Activated CD4-positive, alpha-beta memory T cell treated with anti-CD3 and anti-CD28 coated beads for 36 hours (primary cell): ENCODE measurements around the gene LRRC2. TPM values are rescaled to one million over a fixed set of nuclear protein-coding genes. Genes with fewer than 3 reads are reported as not detected.

Experiments used
- CTCF ChIA-PET: fragments of 350-600 bp; sonication (Branson Sonifier 250); formaldehyde crosslinking; loops from one replicate; lab custom pipeline; 2021; ENCODE audit warnings: antibody characterized with exemption, inconsistent platforms; lab: Charles Lee
- POLR2A ChIA-PET: fragments of 350-600 bp; sonication (Branson Sonifier 250); formaldehyde crosslinking; loops from one replicate; lab custom pipeline; 2021; ENCODE audit warnings: antibody characterized with exemption; lab: Charles Lee
- DNase-seq: peaks from one replicate; pipeline ENCODE4 v3.0.0-alpha.2; 2020
- H3K27ac Mint-ChIP-seq: one replicate; pipeline ENCODE4 v1.8.0; 2021; ENCODE audit warnings: mixed read lengths
- H3K27me3 Mint-ChIP-seq: one replicate; pipeline ENCODE4 v1.8.0; 2021; ENCODE audit warnings: mixed read lengths
- H3K36me3 Mint-ChIP-seq: one replicate; pipeline ENCODE4 v1.8.0; 2021; ENCODE audit warnings: mixed read lengths
- H3K4me1 Mint-ChIP-seq: one replicate; pipeline ENCODE4 v1.8.0; 2021; ENCODE audit warnings: low read depth, mixed read lengths
- H3K4me3 Mint-ChIP-seq: one replicate; pipeline ENCODE4 v1.8.0; 2021; ENCODE audit warnings: mild to moderate bottlenecking, mixed read lengths
- H3K9me3 Mint-ChIP-seq: one replicate; pipeline ENCODE4 v1.8.0; 2021; ENCODE audit warnings: mixed read lengths
- intact Hi-C: fragments of 100-400 bp; cut with micrococcal nuclease; formaldehyde crosslinking; loops from one replicate; pipeline ENCODE4 v1.15.1; 2023
- total RNA-seq, 2 experiments: library from RNA; stranded (reverse); gene quantifications; one replicate each; pipeline ENCODE4 v1.2.3, GENCODE V29; 2021

The LRRC2 gene
- total RNA-seq, 2 experiments from 2014 or later, result not detected

- no peak for DNase-seq
- Mint-ChIP-seq H3K27ac (no peak overlapping the region), H3K9me3 (no peaks in the 10 kb centered on the region), H3K27me3 (peaks cover 24% of the 10 kb centered on the region), H3K4me3 (no peak overlapping the region), H3K36me3 (no peaks in the 10 kb centered on the region), H3K4me1 (no peaks in the 10 kb centered on the region)
- CTCF ChIA-PET, result interaction anchor here (1.3 kb wide), 1 partner anchor 21 kb away, joined by 7 read pairs; no protein-coding TSS in a partner anchor
- intact Hi-C loops, result no loop called here
- POLR2A ChIA-PET, result no interaction called here
Measured at GRCh38 chr3:46467562-46467961, 98.5 kb downstream of the LRRC2 start.

- ChIA-PET CTCF (interaction anchor here (1.0 kb wide), 1 partner anchor 163 kb away, joined by 3 read pairs; no protein-coding TSS in a partner anchor), POLR2A (no interaction called here)
- intact Hi-C loops, result no loop called here
- Mint-ChIP-seq H3K36me3 (no peaks in the 10 kb centered on the region), H3K27ac (no peak overlapping the region), H3K4me1 (no peaks in the 10 kb centered on the region), H3K4me3 (no peak overlapping the region), H3K9me3 (no peaks in the 10 kb centered on the region), H3K27me3 (peaks cover 29% of the 10 kb centered on the region)
- no peak for DNase-seq
Measured at GRCh38 chr3:46466871-46467403, 99.2 kb downstream of the LRRC2 start.

- H3K27me3 Mint-ChIP-seq, result peaks cover 33% of the 10 kb centered on the region
Measured at GRCh38 chr3:46466273-46466672, 99.8 kb downstream of the LRRC2 start.

More at GRCh38 chr3:46466273-46466672, 99.8 kb downstream of the LRRC2 start:
- POLR2A ChIA-PET, result no interaction called here
- intact Hi-C loops, result no loop called here
- CTCF ChIA-PET, result interaction anchor here (1.0 kb wide), 1 partner anchor 164 kb away, joined by 3 read pairs; no protein-coding TSS in a partner anchor
- H3K36me3 Mint-ChIP-seq, result no peaks in the 10 kb centered on the region
- H3K4me3 Mint-ChIP-seq, result no peak overlapping the region
- no peak for DNase-seq
- no peaks in the 10 kb centered on the region for H3K9me3 Mint-ChIP-seq
- H3K27ac Mint-ChIP-seq, result no peak overlapping the region
- no peaks in the 10 kb centered on the region for H3K4me1 Mint-ChIP-seq

Other genes starting within 250 kb of the LRRC2 start
- 1 to 10 TPM; 2.2 TPM for gene CCR2, start 212.2 kb downstream of the LRRC2 start, total RNA-seq
- 1 to 10 TPM; 2.0 to 2.1 TPM for gene CCR5, start 195.4 kb downstream of the LRRC2 start, total RNA-seq
- gene CCRL2, start 159.0 kb downstream of the LRRC2 start, total RNA-seq, result 1 to 10 TPM; 1.3 to 1.4 TPM
- gene LTF, start 101.4 kb downstream of the LRRC2 start, total RNA-seq, result not detected
- not detected for gene RTP3, start 68.3 kb downstream of the LRRC2 start, total RNA-seq
- gene FAM240A, start 46.2 kb upstream of the LRRC2 start, total RNA-seq, result not detected
- gene ALS2CL, start 127.4 kb upstream of the LRRC2 start, total RNA-seq, result 1 to 10 TPM; 4.0 to 4.3 TPM
- 1 to 10 TPM in 1 of 2 experiments, under 1 TPM in 1; 0.93 to 1.3 TPM for gene TMIE, start 135.1 kb upstream of the LRRC2 start, total RNA-seq
- gene PRSS50, start 151.6 kb upstream of the LRRC2 start, total RNA-seq, result not detected